OCI-LY1 (cell line): Measurements from ENCODE around the gene GRK5.

Source experiments
- CTCF ChIP-seq: fragments of 200-600 bp; sonication (generic), shearing (Covaris generic); IDR thresholded peaks from 2 replicates; pipeline ENCODE4 v1.5.1; 2017; ENCODE audit warnings: mild to moderate bottlenecking, antibody characterized with exemption, low read length, moderate library complexity, mixed read lengths
- EZH2 ChIP-seq: fragments of 200-600 bp; sonication (generic), shearing (Covaris generic); IDR thresholded peaks from 2 replicates; pipeline ENCODE4 v1.8.0; 2017; ENCODE audit warnings: borderline replicate concordance, mixed run types, mild to moderate bottlenecking, antibody characterized with exemption, low read length, moderate library complexity, mixed read lengths

- no peak for TF ChIP-seq CTCF
- TF ChIP-seq EZH2, result no peak
These were observed 212.6 kb downstream of the GRK5 start for GRCh38 chr10:119419931-119420330.
